ENCODE data around the gene DCAF4.

Gene DCAF4

DNA sequence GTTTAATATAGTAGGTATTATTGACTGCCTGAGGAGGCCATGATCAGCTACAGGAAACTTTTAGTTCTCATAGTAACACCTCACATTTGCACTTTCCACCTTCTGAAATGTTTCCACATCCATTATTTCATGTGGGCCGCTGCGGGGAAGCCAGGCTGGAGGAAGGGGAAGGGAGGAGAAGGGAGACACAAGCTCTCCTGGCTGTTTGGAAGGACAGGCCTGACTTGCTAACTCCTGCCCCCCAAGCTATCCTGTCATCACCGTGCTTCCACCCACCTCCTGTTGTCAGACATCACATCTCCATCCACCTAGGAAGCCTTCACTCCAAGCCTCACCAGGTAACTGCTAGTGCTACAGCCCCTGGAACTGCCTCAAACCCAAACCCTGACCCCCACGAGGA, 41.9 kb upstream of the DCAF4 start:
- Histone ChIP-seq H3K27me3 (ENCODE audit: insufficient read depth, low read length) (no peaks in the 10 kb centered on the region), H3K9me3 (ENCODE audit: insufficient read depth, low read depth, low read length) (no peaks in the 10 kb centered on the region), H3K4me3 (ENCODE audit: low read length) (no peak overlapping the region), H3K4me1 (ENCODE audit: insufficient read depth, low read length) (peaks cover 31% of the 10 kb centered on the region), H3K27ac (ENCODE audit: low read depth, low read length) (no peak overlapping the region), H3K9ac (ENCODE audit: low read depth, low read length) (no peak overlapping the region), H3K36me3 (ENCODE audit: insufficient read depth, low read length) (no peaks in the 10 kb centered on the region)
- 61% methylated on average over 4 of the region's 4 CpGs for WGBS

DNA sequence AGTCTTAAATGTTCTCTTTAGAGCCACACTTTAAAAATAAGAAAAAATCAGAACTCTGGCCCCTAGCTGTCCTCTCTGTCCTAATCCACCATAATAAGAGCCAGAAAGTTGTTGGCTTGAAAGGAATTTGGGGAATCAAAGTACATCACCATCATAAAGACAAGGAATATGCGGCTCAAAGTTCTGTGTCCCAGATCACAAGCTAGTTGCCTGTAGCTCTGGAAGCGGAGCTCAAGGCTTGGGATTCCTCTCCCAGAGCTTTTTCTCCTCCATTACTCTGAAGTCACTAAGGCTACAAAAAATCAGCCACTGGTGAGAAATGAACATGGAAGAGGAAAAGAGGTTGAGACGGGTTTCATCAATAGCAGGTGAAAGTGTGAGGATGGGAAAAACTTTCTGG, 38.8 kb upstream of the DCAF4 start:
- Histone ChIP-seq H3K9ac (ENCODE audit: low read depth, low read length) (no peak overlapping the region), H3K36me3 (ENCODE audit: insufficient read depth, low read length) (no peaks in the 10 kb centered on the region), H3K27me3 (ENCODE audit: insufficient read depth, low read length) (peaks cover 30% of the 10 kb centered on the region), H3K9me3 (ENCODE audit: insufficient read depth, low read depth, low read length) (no peaks in the 10 kb centered on the region), H3K4me3 (ENCODE audit: low read length) (no peak overlapping the region), H3K27ac (ENCODE audit: low read depth, low read length) (peak overlapping the region; percentile 26; the same call in 1 of the 2 replicates), H3K4me1 (ENCODE audit: insufficient read depth, low read length) (peaks cover 55% of the 10 kb centered on the region)
- WGBS: 63% methylated on average over 3 of the region's 3 CpGs

DNA sequence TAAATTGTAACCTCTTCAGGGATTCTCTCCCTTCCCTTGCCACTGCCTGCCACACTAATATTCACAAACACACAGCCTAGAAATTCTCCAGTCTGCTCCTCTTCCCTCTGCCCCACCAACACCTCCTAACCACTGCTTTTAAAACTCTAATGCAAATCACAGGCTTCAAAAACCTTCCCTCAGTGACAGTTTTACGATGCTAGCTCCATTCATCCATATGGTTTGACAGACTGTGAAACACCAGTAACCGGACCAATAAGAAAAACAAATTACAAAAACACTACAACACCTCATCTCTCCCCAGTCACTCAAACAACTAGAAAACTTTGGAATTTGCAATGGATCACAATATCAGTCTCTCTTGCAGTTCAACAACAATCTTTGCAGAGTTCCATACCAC, 38.1 kb upstream of the DCAF4 start:
- Histone ChIP-seq H3K36me3 (ENCODE audit: insufficient read depth, low read length) (no peaks in the 10 kb centered on the region), H3K27me3 (ENCODE audit: insufficient read depth, low read length) (peaks cover 37% of the 10 kb centered on the region), H3K9ac (ENCODE audit: low read depth, low read length) (no peak overlapping the region), H3K4me1 (ENCODE audit: insufficient read depth, low read length) (peaks cover 58% of the 10 kb centered on the region), H3K4me3 (ENCODE audit: low read length) (no peak overlapping the region), H3K27ac (ENCODE audit: low read depth, low read length) (no peak overlapping the region; the same call in 1 of the 2 replicates), H3K9me3 (ENCODE audit: insufficient read depth, low read depth, low read length) (no peaks in the 10 kb centered on the region)
- WGBS: 68% methylated on average over 2 of the region's 2 CpGs

DNA sequence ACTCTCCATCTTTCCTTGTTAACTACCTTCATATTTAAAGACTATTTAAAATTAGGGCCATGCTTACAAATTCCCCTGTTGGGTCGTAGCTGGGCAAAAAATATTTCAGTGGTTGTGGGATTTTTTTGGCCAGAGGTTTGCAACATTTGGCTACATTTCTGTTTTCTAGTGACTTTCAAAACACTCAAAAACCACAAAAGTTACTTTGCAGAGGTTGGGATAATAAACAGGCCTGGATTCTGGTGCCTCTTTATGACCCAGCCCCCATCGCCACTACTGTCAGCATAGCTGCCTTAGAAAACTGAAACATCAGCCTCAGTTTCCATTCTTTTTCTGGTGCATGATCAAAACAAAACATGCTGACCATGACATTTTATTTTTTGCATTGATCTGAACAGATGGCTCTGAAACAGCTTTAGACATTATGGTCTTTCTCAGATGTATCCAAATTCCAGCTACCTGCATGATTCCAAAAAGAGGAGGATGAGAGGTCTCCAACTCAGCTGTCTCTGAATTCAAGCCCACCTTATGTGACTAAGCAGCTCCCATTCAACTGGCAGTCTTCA, 37.5 kb upstream of the DCAF4 start:
- Histone ChIP-seq H3K27me3 (ENCODE audit: insufficient read depth, low read length) (peaks cover 41% of the 10 kb centered on the region), H3K4me1 (ENCODE audit: insufficient read depth, low read length) (peaks cover 57% of the 10 kb centered on the region), H3K4me3 (ENCODE audit: low read length) (no peak overlapping the region), H3K9me3 (ENCODE audit: insufficient read depth, low read depth, low read length) (no peaks in the 10 kb centered on the region), H3K27ac (ENCODE audit: low read depth, low read length) (no peak overlapping the region), H3K9ac (ENCODE audit: low read depth, low read length) (no peak overlapping the region), H3K36me3 (ENCODE audit: insufficient read depth, low read length) (no peaks in the 10 kb centered on the region)
- 87% methylated on average over 2 of the region's 2 CpGs for WGBS

DNA sequence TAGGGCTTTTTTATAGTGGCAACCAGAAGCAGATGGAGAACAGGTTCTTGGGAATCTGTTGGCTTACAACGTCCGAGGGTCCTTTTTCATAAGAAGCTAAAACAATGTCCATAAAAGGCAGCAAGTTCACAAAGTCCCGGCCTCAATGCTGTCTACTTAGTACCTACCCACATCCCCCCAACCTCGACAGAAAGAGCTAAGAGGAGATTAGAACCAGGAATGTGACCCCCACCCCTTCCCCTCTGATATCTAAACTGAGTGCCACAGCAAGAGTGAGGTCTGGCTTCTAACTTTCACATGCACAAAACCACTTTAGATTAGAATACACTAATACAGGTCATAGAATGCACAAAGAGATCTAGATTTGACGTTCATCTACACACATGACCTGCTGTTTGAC, 36.9 kb upstream of the DCAF4 start:
- Histone ChIP-seq H3K27me3 (ENCODE audit: insufficient read depth, low read length) (peaks cover 45% of the 10 kb centered on the region), H3K4me1 (ENCODE audit: insufficient read depth, low read length) (peaks cover 53% of the 10 kb centered on the region), H3K4me3 (ENCODE audit: low read length) (no peak overlapping the region), H3K27ac (ENCODE audit: low read depth, low read length) (no peak overlapping the region), H3K36me3 (ENCODE audit: insufficient read depth, low read length) (no peaks in the 10 kb centered on the region), H3K9me3 (ENCODE audit: insufficient read depth, low read depth, low read length) (no peaks in the 10 kb centered on the region), H3K9ac (ENCODE audit: low read depth, low read length) (no peak overlapping the region)
- WGBS: 60% methylated on average over 5 of the region's 5 CpGs

DNA sequence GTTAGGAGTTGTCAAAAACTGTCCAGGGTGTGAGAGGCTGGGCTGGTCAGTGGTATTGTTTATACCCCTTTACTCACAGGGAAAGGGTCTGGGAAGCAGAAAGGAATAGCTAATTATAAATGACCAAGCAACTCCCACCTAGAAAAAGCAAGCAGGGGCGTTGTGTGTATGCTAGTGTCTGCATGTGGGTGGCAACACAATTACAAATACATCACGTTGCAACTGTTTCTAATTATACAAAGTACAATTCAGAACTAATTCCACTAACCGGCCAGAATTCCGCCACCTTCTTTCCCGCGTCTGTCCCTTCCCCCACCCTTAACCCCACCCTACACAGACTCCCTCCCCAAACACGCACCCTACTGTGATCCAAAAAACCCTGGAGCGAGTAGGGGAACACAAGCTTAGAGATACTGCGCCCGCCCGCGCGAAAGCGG, 34.6 kb upstream of the DCAF4 start:
- Histone ChIP-seq H3K9ac (ENCODE audit: low read depth, low read length) (no peak overlapping the region), H3K9me3 (ENCODE audit: insufficient read depth, low read depth, low read length) (no peaks in the 10 kb centered on the region), H3K4me1 (ENCODE audit: insufficient read depth, low read length) (peaks cover 64% of the 10 kb centered on the region), H3K4me3 (ENCODE audit: low read length) (peak overlapping the region; percentile 70), H3K27ac (ENCODE audit: low read depth, low read length) (no peak overlapping the region), H3K36me3 (ENCODE audit: insufficient read depth, low read length) (no peaks in the 10 kb centered on the region), H3K27me3 (ENCODE audit: insufficient read depth, low read length) (peaks cover 69% of the 10 kb centered on the region)
- under 1% methylated on average over 13 of the region's 14 CpGs for WGBS

DNA sequence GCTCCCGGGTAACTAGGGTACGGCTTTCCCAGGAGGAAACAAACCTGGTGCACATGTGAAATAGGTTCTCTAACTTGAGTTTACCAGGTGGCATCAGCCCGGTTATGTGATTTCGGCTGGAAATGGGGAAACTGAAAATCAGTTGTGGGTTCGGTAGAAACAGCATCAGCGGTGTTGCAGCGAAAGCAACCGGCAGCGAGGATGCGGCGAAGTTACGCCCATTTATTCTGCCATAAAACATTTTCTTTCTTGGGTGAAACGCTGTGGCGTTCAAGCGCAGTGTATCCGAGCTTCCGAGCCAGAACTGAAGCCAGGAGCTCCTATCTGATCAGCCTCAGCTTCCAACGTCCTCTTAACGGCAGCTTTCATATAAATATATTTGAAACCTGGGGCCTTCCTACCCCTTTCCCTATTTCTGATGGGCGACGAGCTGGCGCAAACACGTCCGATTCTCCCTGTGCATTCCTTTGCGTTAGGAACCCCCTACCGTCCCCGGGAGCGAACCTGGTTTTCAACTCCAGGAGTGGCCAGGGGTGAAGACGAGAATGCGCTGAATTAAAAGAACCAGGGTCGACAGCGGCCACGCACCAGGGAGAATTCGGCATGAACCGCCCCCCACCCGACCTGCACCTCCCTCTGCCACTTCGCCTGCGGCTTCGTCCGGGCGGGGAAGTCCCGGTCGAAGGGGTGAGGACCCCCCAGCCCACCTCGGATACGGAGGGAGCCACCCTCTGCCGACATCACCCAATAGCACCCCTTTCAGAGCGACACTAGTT, 34.0 kb upstream of the DCAF4 start:
- Histone ChIP-seq H3K27ac (ENCODE audit: low read depth, low read length) (no peak overlapping the region), H3K4me1 (ENCODE audit: insufficient read depth, low read length) (peaks cover 60% of the 10 kb centered on the region), H3K9ac (ENCODE audit: low read depth, low read length) (no peak overlapping the region), H3K27me3 (ENCODE audit: insufficient read depth, low read length) (peaks cover 75% of the 10 kb centered on the region), H3K4me3 (ENCODE audit: low read length) (peak overlapping the region; percentile 70), H3K36me3 (ENCODE audit: insufficient read depth, low read length) (no peaks in the 10 kb centered on the region), H3K9me3 (ENCODE audit: insufficient read depth, low read depth, low read length) (no peaks in the 10 kb centered on the region)
- WGBS: under 1% methylated on average over 47 of the region's 47 CpGs

DNA sequence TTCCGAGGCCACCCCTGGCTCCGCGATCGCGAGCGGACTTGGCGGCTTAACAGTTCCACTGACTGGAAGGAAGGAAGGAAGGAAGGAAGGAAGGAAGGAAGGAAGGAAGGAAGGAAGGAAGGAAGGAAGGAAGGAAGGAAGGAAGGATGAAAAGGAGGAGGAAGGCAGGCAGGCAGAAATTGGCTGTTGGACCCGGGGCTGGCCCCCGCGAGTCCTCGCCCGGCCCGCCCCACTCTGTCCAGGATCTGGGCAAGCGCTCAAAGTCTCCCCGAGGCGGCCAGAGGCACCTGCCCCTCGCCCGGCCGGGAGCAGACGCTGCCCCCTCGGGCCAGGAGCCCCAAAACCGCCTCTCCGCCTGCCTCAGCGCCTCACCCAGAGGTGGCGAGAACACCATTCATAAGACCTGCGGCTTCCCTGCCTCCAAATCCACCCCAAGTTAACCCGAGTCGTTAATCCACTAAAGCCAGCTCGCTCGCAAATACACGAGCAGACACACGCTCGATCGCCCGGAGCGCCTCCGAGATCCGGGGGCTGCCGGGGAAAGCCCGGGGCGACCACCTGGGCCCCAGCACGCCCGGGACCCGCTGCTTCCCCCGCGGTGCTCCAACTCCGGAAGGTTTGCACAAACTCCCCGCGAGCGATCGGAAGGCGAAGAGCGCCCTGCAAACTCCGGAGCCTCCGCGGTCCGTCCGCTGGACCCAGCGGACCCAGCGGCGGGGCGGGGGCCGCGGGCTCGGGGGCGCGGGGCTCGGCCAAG, 33.2 kb upstream of the DCAF4 start:
- Histone ChIP-seq H3K9me3 (ENCODE audit: insufficient read depth, low read depth, low read length) (no peaks in the 10 kb centered on the region), H3K27me3 (ENCODE audit: insufficient read depth, low read length) (peaks cover 79% of the 10 kb centered on the region), H3K36me3 (ENCODE audit: insufficient read depth, low read length) (no peaks in the 10 kb centered on the region), H3K9ac (ENCODE audit: low read depth, low read length) (no peak overlapping the region), H3K4me3 (ENCODE audit: low read length) (peak overlapping the region; percentile 70), H3K4me1 (ENCODE audit: insufficient read depth, low read length) (peaks cover 53% of the 10 kb centered on the region), H3K27ac (ENCODE audit: low read depth, low read length) (no peak overlapping the region)
- WGBS: under 1% methylated on average over 68 of the region's 68 CpGs

DNA sequence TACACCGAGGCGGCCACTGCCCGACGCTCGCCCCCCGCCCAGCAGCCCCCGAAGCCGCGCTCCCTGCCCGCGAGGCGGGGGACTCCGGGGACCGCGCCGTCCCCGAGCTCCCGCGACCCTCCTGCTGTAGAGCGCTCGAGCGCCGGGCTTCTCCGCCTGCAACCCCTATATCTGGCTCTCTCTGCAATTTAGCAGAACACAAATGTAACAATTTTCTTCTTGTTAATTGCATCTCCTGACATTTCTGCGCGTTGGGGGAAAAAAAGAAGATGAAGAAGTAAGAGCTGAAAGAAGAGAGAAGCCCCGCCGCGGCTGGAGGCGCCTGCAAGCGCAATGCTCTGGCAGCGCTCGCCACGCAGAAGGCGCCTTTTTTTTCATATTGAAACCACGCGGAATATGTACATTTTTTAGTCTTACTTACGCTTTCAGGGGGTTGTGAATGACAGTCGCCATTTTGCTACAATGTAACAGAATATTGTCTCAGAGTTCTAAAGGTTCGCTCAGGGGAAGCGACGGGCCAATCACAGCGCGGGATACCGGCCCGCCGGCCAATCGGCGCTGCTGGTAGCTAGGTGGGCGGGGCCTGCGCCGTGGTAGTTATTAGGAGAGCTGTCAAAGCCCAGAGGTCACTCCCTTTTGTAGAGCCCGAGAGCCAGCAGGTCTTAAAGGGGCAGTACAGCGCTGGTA, 32.5 kb upstream of the DCAF4 start, which contains the start of gene DPF3:
Gene DPF3 (minus strand): TSS at position 466 of the 687 bp plus-strand sequence. CDS start 13 bp downstream, at position 453.
- Histone ChIP-seq H3K9ac (ENCODE audit: low read depth, low read length) (no peak within 1 kb of the TSS), H3K27ac (ENCODE audit: low read depth, low read length) (no peak within 1 kb of the TSS), H3K27me3 (ENCODE audit: insufficient read depth, low read length) (peaks cover 79% of the 10 kb centered on the region)

DNA sequence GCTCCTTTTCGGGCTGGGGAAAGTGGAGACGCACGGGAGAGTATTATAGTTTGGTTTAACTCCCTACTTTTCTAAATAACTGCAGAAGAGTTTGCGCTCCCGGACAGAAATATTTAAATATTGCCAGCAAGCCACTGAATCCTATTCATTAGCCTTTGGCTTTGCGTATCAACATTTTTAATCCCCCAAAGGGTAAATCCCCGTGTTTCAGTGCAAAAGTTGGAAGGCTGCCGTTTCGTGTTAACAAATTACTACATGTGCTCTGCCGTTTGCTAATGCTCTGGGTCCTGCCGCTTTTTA, 32.0 kb upstream of the DCAF4 start:
- H3K36me3 ChIP-seq (ENCODE audit: insufficient read depth, low read length): no peaks in the 10 kb centered on the region
- peaks cover 41% of the 10 kb centered on the region for H3K4me1 ChIP-seq (ENCODE audit: insufficient read depth, low read length)
- no peaks in the 10 kb centered on the region for H3K9me3 ChIP-seq (ENCODE audit: insufficient read depth, low read depth, low read length)
- peak overlapping the region; percentile 70 for H3K4me3 ChIP-seq (ENCODE audit: low read length)
- no peak overlapping the region for H3K27ac ChIP-seq (ENCODE audit: low read depth, low read length)
- WGBS: 0% methylated on average over 9 of the region's 11 CpGs
- no peak overlapping the region for H3K9ac ChIP-seq (ENCODE audit: low read depth, low read length)
- peaks cover 79% of the 10 kb centered on the region for H3K27me3 ChIP-seq (ENCODE audit: insufficient read depth, low read length)

More for the DNA sequence above, 32.5 kb upstream of the DCAF4 start, which contains the start of gene DPF3:
- under 1% methylated on average over 54 of the region's 54 CpGs for WGBS
- peaks cover 46% of the 10 kb centered on the region for H3K4me1 ChIP-seq (ENCODE audit: insufficient read depth, low read length)
- H3K9me3 ChIP-seq (ENCODE audit: insufficient read depth, low read depth, low read length): no peaks in the 10 kb centered on the region
- peak within 1 kb of the TSS; percentile 70 for H3K4me3 ChIP-seq (ENCODE audit: low read length)
- H3K36me3 ChIP-seq (ENCODE audit: insufficient read depth, low read length): no peaks in the 10 kb centered on the region

Measured in HUES64 (cell line).